Neuronal stem cell (in vitro differentiated cells): ENCODE results near the gene BORCS5.

Experiments
- DNase-seq: peaks from one replicate; pipeline ENCODE4 v3.0.0-alpha.2; 2013; ENCODE audit warnings: low spot score
- H2AFZ ChIP-seq: one replicate; pipeline ENCODE4 v1.6.1; 2013; ENCODE audit warnings: mild to moderate bottlenecking, low read length, inconsistent platforms
- H2AK5ac ChIP-seq: 2 replicates; pipeline ENCODE4 v1.6.1; 2013; ENCODE audit warnings: low read depth, mild to moderate bottlenecking, inconsistent platforms, low read length, moderate library complexity, mixed read lengths
- H2BK120ac ChIP-seq: 2 replicates; pipeline ENCODE4 v1.6.1; 2013; ENCODE audit warnings: low read depth, mild to moderate bottlenecking, inconsistent platforms, low read length, moderate library complexity, mixed read lengths
- H2BK12ac ChIP-seq: one replicate; pipeline ENCODE4 v1.6.1; 2013; ENCODE audit warnings: low read length, inconsistent platforms
- H2BK15ac ChIP-seq: 2 replicates; pipeline ENCODE4 v1.6.1; 2013; ENCODE audit warnings: mild to moderate bottlenecking, low read length, inconsistent platforms, mixed read lengths
- H2BK5ac ChIP-seq: one replicate; pipeline ENCODE4 v1.6.1; 2013; ENCODE audit warnings: inconsistent platforms, mild to moderate bottlenecking, low read length, moderate library complexity
- H3K14ac ChIP-seq: one replicate; pipeline ENCODE4 v1.6.1; 2013; ENCODE audit warnings: low read length, inconsistent platforms
- H3K18ac ChIP-seq: 2 replicates; pipeline ENCODE4 v1.6.1; 2013; ENCODE audit warnings: low read length, inconsistent platforms
- H3K23ac ChIP-seq: 2 replicates; pipeline ENCODE4 v1.6.1; 2013; ENCODE audit warnings: low read depth, mild to moderate bottlenecking, mixed read lengths, low read length, inconsistent platforms; ENCODE audit not compliant: poor library complexity
- H3K27ac ChIP-seq: replicated peaks from 3 replicates; pipeline ENCODE4 v1.5.1; 2013; ENCODE audit warnings: low read length, inconsistent platforms
- H3K27me3 ChIP-seq, 3 experiments: 2 replicates each; pipeline ENCODE4 v1.6.1; 2013; ENCODE audit warnings: low read length in 3 of 3, mild to moderate bottlenecking in 2 of 3, inconsistent platforms in 1 of 3, low read depth in 1 of 3, mixed read lengths in 1 of 3, moderate library complexity in 1 of 3; ENCODE audit not compliant: control insufficient read depth in 3 of 3, insufficient read depth in 3 of 3
- H3K36me3 ChIP-seq, 2 donors: replicated peaks in 1 of 2; 2 replicates each; pipeline ENCODE4 v1.6.1; 2013; ENCODE audit warnings: low read length in 2 of 2; ENCODE audit not compliant: control insufficient read depth in 2 of 2, insufficient read depth in 2 of 2
- H3K4ac ChIP-seq: 2 replicates; pipeline ENCODE4 v1.6.1; 2013; ENCODE audit warnings: inconsistent platforms, mild to moderate bottlenecking, low read length, moderate library complexity
- H3K4me1 ChIP-seq, 2 donors: 1 replicate in 1 of 2; 2 replicates in 1 of 2; pipeline ENCODE4 v1.6.1; 2013; ENCODE audit warnings: low read length in 2 of 2, low read depth in 1 of 2; ENCODE audit not compliant: control insufficient read depth in 2 of 2, insufficient read depth in 1 of 2
- H3K4me2 ChIP-seq: one replicate; pipeline ENCODE4 v1.6.1; 2013; ENCODE audit warnings: mild to moderate bottlenecking, low read length, inconsistent platforms; ENCODE audit not compliant: insufficient read depth, poor library complexity, severe bottlenecking
- H3K4me3 ChIP-seq, 2 donors: 2 replicates each; pipeline ENCODE4 v1.5.1; 2013; ENCODE audit warnings: low read length in 2 of 2, mild to moderate bottlenecking in 2 of 2, inconsistent platforms in 1 of 2, moderate library complexity in 1 of 2
- H3K79me1 ChIP-seq: one replicate; pipeline ENCODE4 v1.6.1; 2013; ENCODE audit warnings: low read depth, mild to moderate bottlenecking, inconsistent platforms, low read length, moderate library complexity
- H3K9ac ChIP-seq: one replicate; pipeline ENCODE4 v1.6.1; 2013; ENCODE audit warnings: mild to moderate bottlenecking, low read depth, low read length, inconsistent platforms; ENCODE audit not compliant: poor library complexity
- H3K9me3 ChIP-seq, 2 donors: replicated peaks in 1 of 2; 2 replicates each; pipeline versions ENCODE3 to v1.6.1; 2013; ENCODE audit warnings: low read length in 2 of 2, mild to moderate bottlenecking in 2 of 2, inconsistent platforms in 1 of 2, low read depth in 1 of 2, mixed read lengths in 1 of 2, moderate library complexity in 1 of 2; ENCODE audit not compliant: control insufficient read depth in 2 of 2, insufficient read depth in 1 of 2
- H4K8ac ChIP-seq: one replicate; pipeline ENCODE4 v1.6.1; 2013; ENCODE audit warnings: low read depth, mild to moderate bottlenecking, inconsistent platforms, low read length, moderate library complexity
- H4K91ac ChIP-seq: one replicate; pipeline ENCODE4 v1.6.1; 2013; ENCODE audit warnings: low read length, low read depth, mild to moderate bottlenecking, inconsistent platforms; ENCODE audit not compliant: poor library complexity
- WGBS, 2 donors: extraction: QIAGEN DNeasy Blood & Tissue Kit; methylation state at CpG; one replicate each; pipeline ENCODE4 v1.1.7; 2013; ENCODE audit warnings: missing lambda C conversion rate in 2 of 2, mixed read lengths in 1 of 2; ENCODE audit not compliant: insufficient read length in 2 of 2, insufficient replicate concordance in 1 of 2; ENCODE audit errors: extremely low coverage in 2 of 2; 5-methylcytosine and 5-hydroxymethylcytosine counted together

The BORCS5 gene

DNA sequence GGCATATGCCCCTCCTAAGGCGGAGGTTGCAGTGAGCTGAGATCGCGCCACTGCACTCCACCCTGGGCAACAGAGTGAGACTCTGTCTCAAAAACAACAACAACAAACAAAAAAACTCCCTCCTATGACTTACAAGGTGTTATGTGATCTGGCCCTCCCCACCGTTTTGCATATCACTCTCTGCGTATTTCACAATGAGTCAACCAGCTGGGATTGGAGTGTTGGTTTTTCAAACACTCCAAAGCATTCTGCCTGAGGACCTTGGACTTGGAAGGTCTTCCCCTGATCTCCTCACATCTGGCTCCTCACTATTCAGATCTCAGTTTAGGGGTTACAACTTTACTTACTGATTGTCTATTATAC lies 20.8 kb upstream of the BORCS5 start:
- no CpG with 5 or more reads among the region's 5 CpGs for WGBS, 2 donors

GRCh38 chr12:12336511-12336910 lies 20.4 kb upstream of the BORCS5 start:
- WGBS, 2 donors, result no CpG with 5 or more reads among the region's 1 CpG
- no peak overlapping the region for H2BK12ac ChIP-seq
- no peak overlapping the region for H3K4me2 ChIP-seq
- H2AK5ac ChIP-seq, result no peak overlapping the region
- H4K91ac ChIP-seq, result no peak overlapping the region
- H2AFZ ChIP-seq, result no peak overlapping the region
- no peak for DNase-seq
- peaks cover 0 to 4% of the 10 kb centered on the region in 2 donors for H3K4me1 ChIP-seq
- no peak overlapping the region for H3K27ac ChIP-seq
- no peak overlapping the region for H3K14ac ChIP-seq
- no peak overlapping the region for H4K8ac ChIP-seq
- no peak overlapping the region for H3K9ac ChIP-seq
- H3K18ac ChIP-seq, result no peak overlapping the region
- no peaks in the 10 kb centered on the region for H3K79me1 ChIP-seq
- H3K27me3 ChIP-seq, result no peaks in the 10 kb centered on the region
- H3K23ac ChIP-seq, result no peak overlapping the region
- no peak overlapping the region for H2BK15ac ChIP-seq
- H3K4me3 ChIP-seq, result no peak overlapping the region
- no peaks in the 10 kb centered on the region for H3K9me3 ChIP-seq
- no peak overlapping the region for H3K4ac ChIP-seq
- no peaks in the 10 kb centered on the region for H3K36me3 ChIP-seq
- H2BK5ac ChIP-seq, result no peak overlapping the region
- H2BK120ac ChIP-seq, result no peak overlapping the region

More for the DNA sequence above, 20.8 kb upstream of the BORCS5 start:
- Histone ChIP-seq H3K4me3 (no peak overlapping the region), H4K8ac (no peak overlapping the region), H3K79me1 (no peaks in the 10 kb centered on the region), H2BK15ac (no peak overlapping the region), H3K23ac (no peak overlapping the region), H3K18ac (no peak overlapping the region), H3K9me3 (no peaks in the 10 kb centered on the region), H2BK5ac (no peak overlapping the region), H3K36me3 (no peaks in the 10 kb centered on the region), H3K4me2 (no peak overlapping the region), H3K4ac (no peak overlapping the region), H3K27ac (no peak overlapping the region), H3K9ac (no peak overlapping the region), H2BK120ac (no peak overlapping the region), H3K14ac (no peak overlapping the region), H2AK5ac (no peak overlapping the region), H3K4me1 (peaks cover 0 to 7% of the 10 kb centered on the region in 2 donors), H4K91ac (no peak overlapping the region), H2BK12ac (no peak overlapping the region), H2AFZ (no peak overlapping the region), H3K27me3 (no peaks in the 10 kb centered on the region)
- no peak for DNase-seq

DNA sequence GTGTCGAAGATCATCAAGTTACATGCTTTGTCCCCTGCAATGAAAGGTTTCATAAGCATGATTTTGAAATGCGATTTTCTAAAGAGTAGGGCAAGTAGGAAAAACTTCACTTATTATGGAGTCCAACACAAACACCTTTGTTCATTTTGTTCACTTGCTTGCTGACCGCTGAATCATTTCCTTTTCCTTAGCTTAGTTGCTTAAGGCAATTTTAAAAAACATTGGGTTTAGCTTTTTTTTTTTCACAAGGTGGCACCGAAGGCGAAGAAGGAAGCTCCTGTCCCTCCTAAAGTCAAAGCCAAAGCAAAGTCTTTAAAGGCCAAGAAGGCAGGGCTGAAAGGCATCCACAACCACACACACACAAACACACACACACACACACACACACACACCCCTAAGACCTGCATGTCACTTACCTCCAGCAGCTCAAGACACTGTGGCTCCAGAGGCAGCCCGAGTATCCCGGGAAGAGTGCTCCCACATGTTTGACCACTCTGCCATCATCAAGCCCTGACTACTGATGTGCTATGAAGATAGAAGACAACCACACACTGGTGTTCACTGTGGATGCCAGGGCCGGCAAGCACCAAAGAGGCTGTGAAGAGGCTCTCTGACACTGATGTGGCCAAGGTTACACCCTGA lies 18.2 kb upstream of the BORCS5 start:
- no peak overlapping the region for H2BK120ac ChIP-seq
- no peak overlapping the region for H3K18ac ChIP-seq
- no peak overlapping the region for H4K8ac ChIP-seq
- H3K23ac ChIP-seq, result no peak overlapping the region
- H2BK15ac ChIP-seq, result no peak overlapping the region
- no peak overlapping the region for H3K4me2 ChIP-seq
- no peak overlapping the region for H3K4me3 ChIP-seq
- no peak overlapping the region for H4K91ac ChIP-seq
- H3K4ac ChIP-seq, result no peak overlapping the region
- H3K27ac ChIP-seq, result no peak overlapping the region
- H2BK5ac ChIP-seq, result no peak overlapping the region
- peak overlapping the region; percentile 26 for H2AK5ac ChIP-seq
- H3K4me1 ChIP-seq, result no peaks in the 10 kb centered on the region
- no peak for DNase-seq
- no CpG with 5 or more reads among the region's 8 CpGs for WGBS, 2 donors
- no peaks in the 10 kb centered on the region for H3K9me3 ChIP-seq
- no peak overlapping the region for H3K9ac ChIP-seq
- no peaks in the 10 kb centered on the region for H3K79me1 ChIP-seq
- H3K27me3 ChIP-seq, result no peaks in the 10 kb centered on the region
- H3K14ac ChIP-seq, result no peak overlapping the region
- no peak overlapping the region for H2AFZ ChIP-seq
- H2BK12ac ChIP-seq, result peak overlapping the region; percentile 30
- no peaks in the 10 kb centered on the region for H3K36me3 ChIP-seq

DNA sequence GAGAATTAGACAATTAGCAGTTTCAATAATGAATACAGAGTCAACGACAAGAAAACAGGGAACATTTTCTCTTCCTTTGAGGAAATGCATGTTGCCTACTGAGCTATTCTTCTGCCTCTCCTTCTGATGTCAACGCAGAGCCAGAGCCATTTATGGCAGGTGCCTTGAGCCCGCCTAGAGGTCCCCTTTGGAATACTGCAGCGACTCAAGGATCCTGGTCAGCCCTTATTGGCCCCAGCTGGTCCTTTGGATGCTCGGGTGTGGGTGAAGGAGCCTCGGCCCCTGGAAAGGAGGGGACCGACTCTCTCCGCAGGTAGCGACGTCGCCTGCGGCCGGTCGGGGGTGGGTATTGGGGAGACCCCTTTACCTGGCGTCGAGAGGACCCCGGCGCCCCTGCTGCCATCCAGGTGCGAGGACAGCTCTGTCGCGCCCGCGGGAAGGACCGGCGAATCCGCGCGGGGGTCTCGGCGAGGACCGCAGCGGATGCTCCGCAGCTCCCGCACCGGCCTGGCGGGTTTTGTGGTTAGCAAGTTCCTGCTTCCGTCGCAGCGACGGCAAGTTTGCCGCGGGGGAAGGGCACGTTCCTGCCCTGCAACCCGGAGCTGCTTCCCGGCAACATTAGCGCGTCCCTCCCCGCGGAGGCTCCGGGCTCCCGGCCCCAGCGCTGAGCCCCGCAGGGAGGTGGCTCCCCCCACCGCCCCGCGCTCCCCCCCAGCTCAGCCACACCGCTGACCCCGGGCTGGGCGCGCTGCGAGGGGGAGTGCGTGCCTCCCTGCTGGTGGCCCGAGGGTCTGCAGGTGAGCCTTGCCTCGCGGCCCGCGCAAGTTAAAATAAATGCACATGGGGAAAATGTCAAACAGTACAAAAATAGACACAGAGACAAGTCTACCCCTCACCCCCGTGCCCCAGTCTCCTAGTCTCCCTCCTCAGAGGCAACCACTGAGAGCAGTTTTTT lies 6.9 kb upstream of the BORCS5 start, which contains the start of gene MANSC1:
TSS of gene MANSC1 (minus strand) at position 532 of the 955 bp plus-strand sequence. CDS start 6,928 bp downstream, outside the sequence.
- Histone ChIP-seq H3K9me3 (peaks cover 0 to 2% of the 10 kb centered on the region in 2 donors), H2AK5ac (peak within 1 kb of the TSS; percentile 13), H3K4me3 (peak within 1 kb of the TSS; percentile 63 to 86), H3K27me3 (no peaks in the 10 kb centered on the region), H3K18ac (peak within 1 kb of the TSS; percentile 96), H3K36me3 (no peaks in the 10 kb centered on the region), H3K4me2 (peak within 1 kb of the TSS; percentile 84), H2AFZ (peak within 1 kb of the TSS; percentile 94), H3K9ac (peak within 1 kb of the TSS; percentile 91), H2BK5ac (no peak within 1 kb of the TSS), H4K8ac (no peak within 1 kb of the TSS), H3K27ac (peak within 1 kb of the TSS; percentile 34), H3K4me1 (peaks cover 3 to 7% of the 10 kb centered on the region in 2 donors), H4K91ac (peak within 1 kb of the TSS; percentile 32), H3K4ac (no peak within 1 kb of the TSS), H3K79me1 (no peaks in the 10 kb centered on the region), H3K23ac (peak within 1 kb of the TSS; percentile 49), H2BK12ac (peak within 1 kb of the TSS; percentile 77), H2BK15ac (peak within 1 kb of the TSS; percentile 100), H2BK120ac (peak within 1 kb of the TSS; percentile 55), H3K14ac (peak within 1 kb of the TSS; percentile 90)
- WGBS, 2 donors, result no CpG with 5 or more reads among the region's 68 CpGs
- peak; percentile 49 for DNase-seq
